Measurements from ENCODE around the gene NUDT4.
"Not testable (repeated sequence)": the region's sequence is repeated elsewhere in the genome, so short reads cannot be mapped to it uniquely, and the experiment has no call there.

The NUDT4 gene

GRCh38 chr12:93378998-93379325 is 1.2 kb downstream of the NUDT4 start:
- Histone ChIP-seq H3K36me3 (ENCODE audit: control insufficient read depth, insufficient read depth, low read length) (no peaks in the 10 kb centered on the region; the same call in 1 of the 2 replicates), H3K27me3 (replicated peaks; ENCODE audit: control insufficient read depth, insufficient read depth, low read length) (no peaks in the 10 kb centered on the region), H3K4me3 (replicated peaks; ENCODE audit: low read depth, low read length) (peak overlapping the region; percentile 71)
- TF ChIP-seq CTCF (IDR thresholded peaks at IDR 0.05; ENCODE audit: insufficient read depth, low read length, poor library complexity, severe bottlenecking) = no peak
- no peak for DNase-seq (ENCODE audit: extremely low read depth, insufficient read length)

- DNase-seq (ENCODE audit: extremely low read depth, insufficient read length) = no peak
- TF ChIP-seq CTCF (IDR thresholded peaks at IDR 0.05; ENCODE audit: insufficient read depth, low read length, poor library complexity, severe bottlenecking) = no peak
- Histone ChIP-seq H3K27me3 (replicated peaks; ENCODE audit: control insufficient read depth, insufficient read depth, low read length) (no peaks in the 10 kb centered on the region), H3K36me3 (ENCODE audit: control insufficient read depth, insufficient read depth, low read length) (no peaks in the 10 kb centered on the region; the same call in 1 of the 2 replicates), H3K4me3 (replicated peaks; ENCODE audit: low read depth, low read length) (peak overlapping the region; percentile 71)
Observed at GRCh38 chr12:93379326-93379980, 1.7 kb downstream of the NUDT4 start.

GRCh38 chr12:93379981-93380361 is 2.2 kb downstream of the NUDT4 start:
- Histone ChIP-seq H3K4me3 (replicated peaks; ENCODE audit: low read depth, low read length) (peak overlapping the region; percentile 71), H3K36me3 (ENCODE audit: control insufficient read depth, insufficient read depth, low read length) (no peaks in the 10 kb centered on the region; the same call in 1 of the 2 replicates), H3K27me3 (replicated peaks; ENCODE audit: control insufficient read depth, insufficient read depth, low read length) (no peaks in the 10 kb centered on the region)
- no peak for TF ChIP-seq CTCF (IDR thresholded peaks at IDR 0.05; ENCODE audit: insufficient read depth, low read length, poor library complexity, severe bottlenecking)
- DNase-seq (ENCODE audit: extremely low read depth, insufficient read length) = no peak

GRCh38 chr12:93380480-93381121 is 2.9 kb downstream of the NUDT4 start:
- no peak for DNase-seq (ENCODE audit: extremely low read depth, insufficient read length)
- H3K4me3 ChIP-seq (replicated peaks; ENCODE audit: low read depth, low read length) = peak overlapping the region; percentile 71
- H3K36me3 ChIP-seq (ENCODE audit: control insufficient read depth, insufficient read depth, low read length) = peaks cover 2% of the 10 kb centered on the region; the same call in 1 of the 2 replicates
- H3K27me3 ChIP-seq (replicated peaks; ENCODE audit: control insufficient read depth, insufficient read depth, low read length) = no peaks in the 10 kb centered on the region
- TF ChIP-seq CTCF (IDR thresholded peaks at IDR 0.05; ENCODE audit: insufficient read depth, low read length, poor library complexity, severe bottlenecking) = peak; percentile 22

- no peak for TF ChIP-seq CTCF (IDR thresholded peaks at IDR 0.05; ENCODE audit: insufficient read depth, low read length, poor library complexity, severe bottlenecking)
- H3K4me3 ChIP-seq (replicated peaks; ENCODE audit: low read depth, low read length) = peak overlapping the region; percentile 71
- DNase-seq (ENCODE audit: extremely low read depth, insufficient read length) = no peak
- H3K36me3 ChIP-seq (ENCODE audit: control insufficient read depth, insufficient read depth, low read length) = peaks cover 2% of the 10 kb centered on the region; the same call in 1 of the 2 replicates
- H3K27me3 ChIP-seq (replicated peaks; ENCODE audit: control insufficient read depth, insufficient read depth, low read length) = no peaks in the 10 kb centered on the region
Observed at GRCh38 chr12:93381161-93381975, 3.6 kb downstream of the NUDT4 start.

GRCh38 chr12:93381976-93382437 is 4.3 kb downstream of the NUDT4 start:
- H3K27me3 ChIP-seq (replicated peaks; ENCODE audit: control insufficient read depth, insufficient read depth, low read length); H3K36me3 ChIP-seq (ENCODE audit: control insufficient read depth, insufficient read depth, low read length); DNase-seq (ENCODE audit: extremely low read depth, insufficient read length): not testable (repeated sequence)
- H3K4me3 ChIP-seq (replicated peaks; ENCODE audit: low read depth, low read length) = peak overlapping the region; percentile 71

All from GM06990 (cell line).